SK-N-SH treated with all-trans-retinoic acid at 6 μM for 48 hours (cell line): ENCODE data around the gene TMCO2.
"Not testable (repeated sequence)": the region's sequence is repeated elsewhere in the genome, so short reads cannot be mapped to it uniquely, and the experiment has no call there.

Source experiments
- ATAC-seq: fragments of 200-7000 bp; cut with Tn5 transposase; 3 replicates; pipeline ENCODE4 v1.9.1; 2020; ENCODE audit warnings: mild to moderate bottlenecking, moderate library complexity
- BACH2 ChIP-seq: fragments of 250-450 bp; sonication (Bioruptor Pico); IDR thresholded peaks from 2 replicates; pipeline ENCODE4 v1.9.0; 2021; ENCODE audit warnings: mild to moderate bottlenecking, borderline replicate concordance
- CREB5 ChIP-seq: fragments of 250-450 bp; sonication (Bioruptor Pico); IDR thresholded peaks from 2 replicates; pipeline ENCODE4 v1.5.1; 2020; ENCODE audit warnings: low read depth, mild to moderate bottlenecking, moderate library complexity
- CSDC2 ChIP-seq: fragments of 250-450 bp; sonication (Bioruptor Pico); IDR thresholded peaks from 2 replicates; pipeline ENCODE4 v1.5.0; 2020; ENCODE audit warnings: mild to moderate bottlenecking, moderate library complexity
- CSRNP3 ChIP-seq: fragments of 250-450 bp; sonication (Bioruptor Pico); IDR thresholded peaks from 2 replicates; pipeline ENCODE4 v1.5.1; 2021; ENCODE audit warnings: mild to moderate bottlenecking, moderate library complexity
- ESRRG ChIP-seq: fragments of 250-450 bp; sonication (Bioruptor Pico); IDR thresholded peaks from 2 replicates; pipeline ENCODE4 v1.6.1; 2021; ENCODE audit warnings: mild to moderate bottlenecking
- GLIS3 ChIP-seq: fragments of 250-450 bp; sonication (Bioruptor Pico); IDR thresholded peaks from 2 replicates; pipeline ENCODE4 v1.5.0; 2020; ENCODE audit warnings: mild to moderate bottlenecking, moderate library complexity
- ISL1 ChIP-seq: fragments of 250-450 bp; sonication (Bioruptor Pico); IDR thresholded peaks from 2 replicates; pipeline ENCODE4 v2.1.2; 2022; ENCODE audit warnings: mild to moderate bottlenecking, moderate library complexity
- OSR1 ChIP-seq: fragments of 250-450 bp; sonication (Bioruptor Pico); IDR thresholded peaks from 2 replicates; pipeline ENCODE4 v1.8.0; 2022; ENCODE audit warnings: moderate library complexity, mild to moderate bottlenecking, inconsistent platforms
- PATZ1 ChIP-seq: fragments of 250-450 bp; sonication (Bioruptor Pico); IDR thresholded peaks from 2 replicates; pipeline ENCODE4 v1.8.0; 2020; ENCODE audit warnings: mild to moderate bottlenecking, moderate library complexity, borderline replicate concordance
- PPARA ChIP-seq: fragments of 250-450 bp; sonication (Bioruptor Pico); IDR thresholded peaks from 2 replicates; pipeline ENCODE4 v1.5.0; 2020; ENCODE audit warnings: mild to moderate bottlenecking, borderline replicate concordance
- RARB ChIP-seq: fragments of 250-450 bp; sonication (Bioruptor Pico); IDR thresholded peaks from 2 replicates; pipeline ENCODE4 v1.8.0; 2021; ENCODE audit warnings: mild to moderate bottlenecking, moderate library complexity
- SNAI2 ChIP-seq: fragments of 250-450 bp; sonication (Bioruptor Pico); IDR thresholded peaks from 2 replicates; pipeline ENCODE4 v1.5.0; 2020; ENCODE audit warnings: mild to moderate bottlenecking, moderate library complexity
- TCF4 ChIP-seq: fragments of 250-450 bp; sonication (Bioruptor Pico); IDR thresholded peaks from 2 replicates; pipeline ENCODE4 v1.8.0; 2021; ENCODE audit warnings: mild to moderate bottlenecking, moderate library complexity, borderline replicate concordance
- TOX ChIP-seq: fragments of 250-450 bp; sonication (Bioruptor Pico); IDR thresholded peaks from 2 replicates; pipeline ENCODE4 v1.8.0; 2021; ENCODE audit warnings: mild to moderate bottlenecking, moderate library complexity, borderline replicate concordance
- ZC3H10 ChIP-seq: fragments of 250-450 bp; sonication (Bioruptor Pico); IDR thresholded peaks from 2 replicates; pipeline ENCODE4 v1.5.1; 2021; ENCODE audit warnings: mild to moderate bottlenecking, moderate library complexity
- ZFP30 ChIP-seq: fragments of 450-650 bp; formaldehyde crosslinking; IDR thresholded peaks from 2 replicates; pipeline ENCODE4 v1.5.0; 2022; ENCODE audit warnings: mild to moderate bottlenecking, moderate library complexity
- ZNF565 ChIP-seq: fragments of 450-650 bp; formaldehyde crosslinking; conservative IDR thresholded peaks from 2 replicates; pipeline ENCODE4 v1.5.0; 2020; ENCODE audit warnings: low read depth, mild to moderate bottlenecking, moderate library complexity
- ZNF70 ChIP-seq: fragments of 450-650 bp; formaldehyde crosslinking; IDR thresholded peaks from 2 replicates; pipeline ENCODE4 v1.5.0; 2020; ENCODE audit warnings: mild to moderate bottlenecking, moderate library complexity
- ZNF8 ChIP-seq: fragments of 450-650 bp; formaldehyde crosslinking; IDR thresholded peaks from 2 replicates; pipeline ENCODE4 v1.5.0; 2020; ENCODE audit warnings: mild to moderate bottlenecking, moderate library complexity
- TF ChIP-seq, protein P1 (sequence below): fragments of 250-450 bp; sonication (Bioruptor Pico); IDR thresholded peaks from 2 replicates; pipeline ENCODE4 v1.5.0; 2020; ENCODE audit warnings: mild to moderate bottlenecking, moderate library complexity

The TMCO2 gene

GRCh38 chr1:40204856-40205255 is 42.9 kb upstream of the TMCO2 start:
- no peak for ATAC-seq
- TF ChIP-seq ESRRG (CRISPR knock-in tag) (no peak), CREB5 (CRISPR knock-in tag) (no peak), ZFP30 (CRISPR knock-in tag) (no peak), TCF4 (CRISPR knock-in tag) (no peak), SNAI2 (CRISPR knock-in tag) (no peak), ZNF565 (no peak), CSRNP3 (no peak), ISL1 (CRISPR knock-in tag) (no peak), RARB (CRISPR knock-in tag) (no peak), ZNF70 (CRISPR knock-in tag) (no peak), CSDC2 (CRISPR knock-in tag) (no peak), BACH2 (CRISPR knock-in tag) (no peak)

- ATAC-seq = no peak
These were observed 37.1 kb upstream of the TMCO2 start for GRCh38 chr1:40210511-40211204.

DNA sequence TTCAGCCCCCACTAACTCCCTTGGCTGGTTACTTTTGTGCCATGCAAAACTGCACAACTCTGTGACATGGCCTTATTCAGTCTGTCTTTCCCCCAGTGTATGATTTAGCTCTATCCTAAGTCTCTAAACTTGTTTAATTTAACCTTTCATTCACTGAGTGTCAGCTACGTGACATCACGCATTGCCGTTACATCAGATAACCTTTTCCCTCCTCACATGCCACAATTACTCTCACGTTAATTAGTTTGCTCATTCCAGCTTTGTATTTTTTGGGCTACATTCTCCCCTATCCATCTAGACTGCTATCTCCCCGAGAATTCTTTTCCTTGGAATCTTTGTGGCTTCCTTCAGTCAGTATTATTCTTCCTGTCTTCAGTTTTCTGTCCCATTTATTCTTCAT is 29.4 kb upstream of the TMCO2 start:
- TF ChIP-seq OSR1 (CRISPR knock-in tag) = no peak
- TF ChIP-seq, protein P1, sequence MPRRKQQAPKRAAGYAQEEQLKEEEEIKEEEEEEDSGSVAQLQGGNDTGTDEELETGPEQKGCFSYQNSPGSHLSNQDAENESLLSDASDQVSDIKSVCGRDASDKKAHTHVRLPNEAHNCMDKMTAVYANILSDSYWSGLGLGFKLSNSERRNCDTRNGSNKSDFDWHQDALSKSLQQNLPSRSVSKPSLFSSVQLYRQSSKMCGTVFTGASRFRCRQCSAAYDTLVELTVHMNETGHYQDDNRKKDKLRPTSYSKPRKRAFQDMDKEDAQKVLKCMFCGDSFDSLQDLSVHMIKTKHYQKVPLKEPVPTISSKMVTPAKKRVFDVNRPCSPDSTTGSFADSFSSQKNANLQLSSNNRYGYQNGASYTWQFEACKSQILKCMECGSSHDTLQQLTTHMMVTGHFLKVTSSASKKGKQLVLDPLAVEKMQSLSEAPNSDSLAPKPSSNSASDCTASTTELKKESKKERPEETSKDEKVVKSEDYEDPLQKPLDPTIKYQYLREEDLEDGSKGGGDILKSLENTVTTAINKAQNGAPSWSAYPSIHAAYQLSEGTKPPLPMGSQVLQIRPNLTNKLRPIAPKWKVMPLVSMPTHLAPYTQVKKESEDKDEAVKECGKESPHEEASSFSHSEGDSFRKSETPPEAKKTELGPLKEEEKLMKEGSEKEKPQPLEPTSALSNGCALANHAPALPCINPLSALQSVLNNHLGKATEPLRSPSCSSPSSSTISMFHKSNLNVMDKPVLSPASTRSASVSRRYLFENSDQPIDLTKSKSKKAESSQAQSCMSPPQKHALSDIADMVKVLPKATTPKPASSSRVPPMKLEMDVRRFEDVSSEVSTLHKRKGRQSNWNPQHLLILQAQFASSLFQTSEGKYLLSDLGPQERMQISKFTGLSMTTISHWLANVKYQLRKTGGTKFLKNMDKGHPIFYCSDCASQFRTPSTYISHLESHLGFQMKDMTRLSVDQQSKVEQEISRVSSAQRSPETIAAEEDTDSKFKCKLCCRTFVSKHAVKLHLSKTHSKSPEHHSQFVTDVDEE (CRISPR knock-in tag) = no peak
- TF ChIP-seq CSDC2 (CRISPR knock-in tag) = no peak
- TF ChIP-seq PATZ1 (CRISPR knock-in tag) = no peak
- no peak for TF ChIP-seq CREB5 (CRISPR knock-in tag)
- no peak for TF ChIP-seq TOX
- TF ChIP-seq ZC3H10 (CRISPR knock-in tag) = no peak
- no peak for TF ChIP-seq TCF4 (CRISPR knock-in tag)
- TF ChIP-seq ISL1 (CRISPR knock-in tag) = no peak
- no peak for TF ChIP-seq GLIS3
- TF ChIP-seq ZNF565 = no peak
- no peak for TF ChIP-seq ZNF8 (CRISPR knock-in tag)
- no peak for TF ChIP-seq CSRNP3
- no peak for ATAC-seq

More at GRCh38 chr1:40210511-40211204, 37.1 kb upstream of the TMCO2 start:
- TF ChIP-seq ZNF8 (CRISPR knock-in tag) (no peak), SNAI2 (CRISPR knock-in tag) (no peak), ZNF70 (CRISPR knock-in tag) (no peak), GLIS3 (no peak), PPARA (CRISPR knock-in tag) (no peak), ZC3H10 (CRISPR knock-in tag) (no peak)
- TF ChIP-seq, protein P1 (CRISPR knock-in tag) = no peak

- ATAC-seq = not testable (repeated sequence)
These were observed 26.2 kb upstream of the TMCO2 start for GRCh38 chr1:40221471-40221905.
